GM12878 (cell line): Measurements from ENCODE around the gene SLC25A13. TPM values are rescaled to one million over a fixed set of nuclear protein-coding genes. Genes with fewer than 3 reads are reported as not detected.

ENCODE experiments used
- ATAC-seq: fragments of 200-7000 bp; cut with Tn5 transposase; 3 replicates; pipeline ENCODE4 v1.9.1; 2020; ENCODE audit warnings: mild to moderate bottlenecking, moderate library complexity
- BruUV-seq: library from RNA; stranded (reverse); fragments of 400-500 nt; replicated peaks from 2 replicates; lab custom pipeline; 2021; lab: Mats Ljungman, UMichigan
- CTCF ChIA-PET: fragments of 300-600 bp; sonication (Branson Sonifier 250); formaldehyde crosslinking; extraction: SDS; loops from one replicate; lab custom pipeline; 2021; ENCODE audit warnings: inconsistent platforms; lab: Yijun Ruan, JAX
- POLR2A ChIA-PET: fragments of 350-600 bp; formaldehyde crosslinking; extraction: SDS; loops from one replicate; lab custom pipeline; 2021; ENCODE audit warnings: inconsistent platforms; lab: Charles Lee
- RAD21 ChIA-PET: fragments of 300-600 bp; sonication (Branson Sonifier 250); formaldehyde crosslinking; loops from one replicate; lab custom pipeline; 2023; ENCODE audit warnings: antibody characterized with exemption; ENCODE audit not compliant: unreplicated experiment; lab: Charles Lee
- SMC1A ChIA-PET: fragments of 300-600 bp; sonication (Branson Sonifier 250); formaldehyde crosslinking; loops from one replicate; lab custom pipeline; 2023; ENCODE audit not compliant: unreplicated experiment, uncharacterized antibody; lab: Charles Lee
- DNase-seq: peaks from one replicate; pipeline ENCODE4 v3.0.0-alpha.2; 2011; ENCODE audit warnings: low read depth, low spot score
- FAIRE-seq: peaks from 3 replicates; lab custom pipeline; 2011; peaks lifted over from hg19 to GRCh38; lab: Jason Lieb, UNC
- H2AFZ ChIP-seq: 2 replicates; pipeline ENCODE4 v1.6.0; 2011; ENCODE audit warnings: low read depth, low read length, control low read depth; ENCODE audit not compliant: control insufficient read depth
- H3K27ac ChIP-seq: 2 replicates; pipeline ENCODE4 v1.5.1; 2011; ENCODE audit warnings: control low read depth; ENCODE audit not compliant: control insufficient read depth, insufficient read depth
- H3K27me3 ChIP-seq, 2 experiments: replicated peaks in 1 of 2; 2 replicates each; pipeline versions ENCODE4 v1.6.0 to v1.6.1; 2011; ENCODE audit warnings: low read length in 1 of 2; ENCODE audit not compliant: control insufficient read depth in 2 of 2, insufficient read depth in 2 of 2
- H3K36me3 ChIP-seq, 2 experiments: 2 replicates each; pipeline ENCODE4 v1.5.1; 2011; ENCODE audit warnings: low read length in 1 of 2; ENCODE audit not compliant: control insufficient read depth in 2 of 2, insufficient read depth in 2 of 2
- H3K4me1 ChIP-seq: 2 replicates; pipeline ENCODE4 v1.6.1; 2011; ENCODE audit warnings: mild to moderate bottlenecking, low read length, moderate library complexity, mixed read lengths; ENCODE audit not compliant: control insufficient read depth, insufficient read depth
- H3K4me2 ChIP-seq: 2 replicates; pipeline ENCODE4 v1.6.0; 2011; ENCODE audit warnings: control low read depth; ENCODE audit not compliant: control insufficient read depth, insufficient read depth
- H3K4me3 ChIP-seq: fragments of 200-600 bp; sonication (generic); 2 replicates; pipeline ENCODE4 v1.5.1; 2016
- H3K79me2 ChIP-seq: 2 replicates; pipeline ENCODE4 v1.6.0; 2011; ENCODE audit warnings: low read length; ENCODE audit not compliant: control insufficient read depth, insufficient read depth
- H3K9ac ChIP-seq: 2 replicates; pipeline ENCODE4 v1.8.0; 2011; ENCODE audit warnings: low read length, control low read depth, mixed read lengths; ENCODE audit not compliant: control insufficient read depth, insufficient read depth
- H3K9me3 ChIP-seq: replicated peaks from 3 replicates; pipeline ENCODE4 v1.5.1; 2011; ENCODE audit warnings: mild to moderate bottlenecking, low read length; ENCODE audit not compliant: control insufficient read depth, insufficient read depth
- H4K20me1 ChIP-seq: 2 replicates; pipeline ENCODE4 v1.6.0; 2011; ENCODE audit not compliant: control insufficient read depth, insufficient read depth
- BRCA1 ChIP-seq: IDR thresholded peaks from 2 replicates; pipeline ENCODE4 v1.6.1; 2011; ENCODE audit warnings: low read depth, low read length, improper control_type of control experiment
- CBFB ChIP-seq: IDR thresholded peaks from 2 replicates; pipeline ENCODE4 v1.6.1; 2016; ENCODE audit warnings: antibody characterized with exemption, low read depth
- IKZF2 ChIP-seq, 2 experiments: fragments of 450-650 bp; IDR thresholded peaks; 2 replicates each; pipeline ENCODE4 v1.6.1; 2017; ENCODE audit warnings: mild to moderate bottlenecking in 2 of 2, moderate library complexity in 2 of 2
- RB1 ChIP-seq: fragments of 450-650 bp; formaldehyde crosslinking; IDR thresholded peaks from 2 replicates; pipeline ENCODE4 v1.6.1; 2017; ENCODE audit warnings: mild to moderate bottlenecking, borderline replicate concordance
- SMC3 ChIP-seq: IDR thresholded peaks from 2 replicates; pipeline ENCODE4 v1.6.1; 2011; ENCODE audit warnings: low read length, improper control_type of control experiment, borderline replicate concordance
- STAT3 ChIP-seq: IDR thresholded peaks from 2 replicates; pipeline ENCODE4 v1.6.1; 2011; ENCODE audit warnings: low read depth, low read length, improper control_type of control experiment
- WRNIP1 ChIP-seq: IDR thresholded peaks from 2 replicates; pipeline ENCODE4 v1.6.1; 2011; ENCODE audit warnings: low read depth, low read length, improper control_type of control experiment, borderline replicate concordance
- YBX1 ChIP-seq: fragments of 450-650 bp; IDR thresholded peaks from 2 replicates; pipeline ENCODE4 v1.6.1; 2016; ENCODE audit warnings: antibody characterized with exemption
- ZNF274 ChIP-seq: IDR thresholded peaks from one replicate; pipeline ENCODE4 v1.8.0; 2011; ENCODE audit not compliant: insufficient read length, insufficient read depth
- WGBS: methylation state at CpG from one replicate; pipeline ENCODE4 v1.1.6; 2016; ENCODE audit warnings: low lambda C conversion rate; ENCODE audit not compliant: insufficient replicate concordance, insufficient coverage; ENCODE audit errors: missing lambda C conversion rate; 5-methylcytosine and 5-hydroxymethylcytosine counted together
- in situ Hi-C: fragments of 300-500 bp; cut with MboI; formaldehyde crosslinking; loops from 9 replicates; pipeline ENCODE4 v1.14.3; 2018; ENCODE audit warnings: mixed read lengths
- intact Hi-C: fragments of 100-400 bp; cut with micrococcal nuclease; formaldehyde crosslinking; loops from one replicate; pipeline ENCODE4 v1.14.2; 2022; ENCODE audit not compliant: unreplicated experiment
- polyA plus RNA-seq, 11 experiments: library from polyadenylated mRNA; depleted of rRNA in 4 of 11; unstranded in 6 of 11; stranded (reverse) in 5 of 11; fragments of >200 nt; fragmentation: Nextera tagmentation in 4 of 11; fragmentation: Illumina TruSeq in 1 of 11; extraction: Ambion mirVana in 4 of 11; extraction: Trizol in 1 of 11; gene quantifications; 1 replicate in 1 of 11; 2 replicates in 10 of 11; pipeline versions ENCODE4 v1.2.1 to v1.2.3, GENCODE V29; 2011 to 2016; ENCODE audit warnings: inconsistent platforms in 2 of 11, missing spikeins in 2 of 11, low read depth in 1 of 11
- total RNA-seq, 4 experiments: library from RNA; depleted of rRNA in 3 of 4; stranded (reverse); fragments of >200 nt in 3 of 4; fragmentation: Illumina TruSeq in 1 of 4; extraction: Trizol in 1 of 4; gene quantifications; 2 replicates each; pipeline versions ENCODE4 v1.2.1 to v1.2.3, GENCODE V29; 2013 to 2021
- TF ChIP-seq, protein P1 (sequence below): IDR thresholded peaks from 2 replicates; pipeline ENCODE4 v1.6.1; 2012; ENCODE audit warnings: low read depth, low read length, improper control_type of control experiment
- TF ChIP-seq, protein P2 (sequence below): fragments of 450-650 bp; IDR thresholded peaks from 2 replicates; pipeline ENCODE4 v1.6.1; 2017; ENCODE audit warnings: borderline replicate concordance

Gene SLC25A13
- total and polyA plus RNA-seq, 10 of the 15 experiments (the other 5 are each of a cell fraction or from before 2014, with no cell fraction given), result 7.0 to 24.7 (median 18.6) TPM

DNA sequence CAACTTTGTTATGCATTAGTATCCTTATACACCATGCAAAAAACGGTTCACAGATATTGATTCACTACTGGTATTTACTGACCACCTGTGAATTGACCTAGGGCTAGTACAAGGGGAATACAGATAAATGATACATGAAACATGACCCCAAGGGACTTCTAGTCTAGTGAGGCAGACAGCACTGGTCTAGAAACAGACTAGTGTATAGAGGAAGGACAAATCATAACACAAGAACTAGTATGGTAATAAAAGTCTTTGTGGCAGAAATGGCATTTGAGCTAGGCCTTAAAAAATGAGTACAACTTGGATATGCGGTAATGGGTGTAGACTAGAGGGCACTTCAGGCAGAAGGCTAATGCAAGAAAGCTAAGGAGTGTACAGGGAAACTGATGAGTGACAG is 86.6 kb downstream of the SLC25A13 start (continued):
- TF ChIP-seq, protein P1, sequence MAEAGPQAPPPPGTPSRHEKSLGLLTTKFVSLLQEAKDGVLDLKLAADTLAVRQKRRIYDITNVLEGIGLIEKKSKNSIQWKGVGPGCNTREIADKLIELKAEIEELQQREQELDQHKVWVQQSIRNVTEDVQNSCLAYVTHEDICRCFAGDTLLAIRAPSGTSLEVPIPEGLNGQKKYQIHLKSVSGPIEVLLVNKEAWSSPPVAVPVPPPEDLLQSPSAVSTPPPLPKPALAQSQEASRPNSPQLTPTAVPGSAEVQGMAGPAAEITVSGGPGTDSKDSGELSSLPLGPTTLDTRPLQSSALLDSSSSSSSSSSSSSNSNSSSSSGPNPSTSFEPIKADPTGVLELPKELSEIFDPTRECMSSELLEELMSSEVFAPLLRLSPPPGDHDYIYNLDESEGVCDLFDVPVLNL, result no peak
- TF ChIP-seq ZNF274 (no peak), CBFB (no peak), RB1 (no peak), BRCA1 (no peak)

DNA sequence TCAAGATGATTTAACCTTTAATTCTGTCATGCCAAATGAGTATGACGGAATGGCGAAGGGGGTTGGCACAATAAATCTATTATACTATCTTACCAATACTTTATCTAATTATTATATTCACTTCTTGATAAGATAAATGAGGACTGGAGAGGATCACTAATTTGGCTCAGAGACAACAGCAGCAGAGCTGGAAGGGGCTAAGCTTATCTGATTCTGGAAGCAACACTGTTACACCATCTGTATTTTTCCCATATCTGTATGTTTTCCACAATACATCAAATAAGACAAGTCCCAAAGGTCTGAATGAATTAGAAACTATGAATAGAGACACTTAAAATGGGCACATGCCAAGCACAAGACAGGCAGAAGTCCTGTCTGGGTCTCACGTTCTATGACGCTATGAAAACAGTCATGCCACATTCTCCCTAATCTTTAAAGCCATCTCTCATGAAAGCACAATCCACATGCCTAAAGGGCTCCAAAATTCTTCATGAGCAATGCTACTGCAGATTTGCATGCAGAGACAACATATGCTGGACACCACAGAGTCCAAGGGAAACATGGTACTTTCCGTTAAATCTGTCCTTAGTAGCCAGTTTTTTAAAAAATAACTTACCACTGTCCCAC is 88.3 kb downstream of the SLC25A13 start:
- CTCF ChIA-PET, result no interaction called here
- intact Hi-C loops, result no loop called here
- ATAC-seq (no peak), FAIRE-seq (no peak), DNase-seq (no peak)
- H3K4me3 ChIP-seq, result no peak overlapping the region
- POLR2A ChIA-PET, result interaction anchor here (0.5 kb wide), 1 partner anchor 1639 kb away, joined by 3 read pairs; the partner anchor contains the start of gene ASNS
- WGBS, result 99% methylated on average over 5 of the region's 5 CpGs
- peaks cover 0 to 4% of the 10 kb centered on the region in 2 experiments; a peak in 3 of 4 replicates for H3K36me3 ChIP-seq
- TF ChIP-seq, protein P2, sequence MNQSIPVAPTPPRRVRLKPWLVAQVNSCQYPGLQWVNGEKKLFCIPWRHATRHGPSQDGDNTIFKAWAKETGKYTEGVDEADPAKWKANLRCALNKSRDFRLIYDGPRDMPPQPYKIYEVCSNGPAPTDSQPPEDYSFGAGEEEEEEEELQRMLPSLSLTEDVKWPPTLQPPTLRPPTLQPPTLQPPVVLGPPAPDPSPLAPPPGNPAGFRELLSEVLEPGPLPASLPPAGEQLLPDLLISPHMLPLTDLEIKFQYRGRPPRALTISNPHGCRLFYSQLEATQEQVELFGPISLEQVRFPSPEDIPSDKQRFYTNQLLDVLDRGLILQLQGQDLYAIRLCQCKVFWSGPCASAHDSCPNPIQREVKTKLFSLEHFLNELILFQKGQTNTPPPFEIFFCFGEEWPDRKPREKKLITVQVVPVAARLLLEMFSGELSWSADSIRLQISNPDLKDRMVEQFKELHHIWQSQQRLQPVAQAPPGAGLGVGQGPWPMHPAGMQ, result no peak
- no peak for TF ChIP-seq SMC3
- TF ChIP-seq YBX1, result no peak
- no peak for TF ChIP-seq IKZF2 (IDR thresholded peaks at IDR 0.05)
- TF ChIP-seq STAT3, result no peak
- TF ChIP-seq WRNIP1, result no peak
- H3K4me2 ChIP-seq, result no peak overlapping the region
- no peaks in the 10 kb centered on the region for H3K79me2 ChIP-seq
- H3K27me3 ChIP-seq, result no peaks in the 10 kb centered on the region
- no peaks in the 10 kb centered on the region for H4K20me1 ChIP-seq
- no TSS peak for BruUV-seq
- no peaks in the 10 kb centered on the region for H3K4me1 ChIP-seq
- RAD21 ChIA-PET, result interaction anchor here (0.6 kb wide), 1 partner anchor 1107 kb away, joined by 4 read pairs; no protein-coding TSS in a partner anchor
- no peaks in the 10 kb centered on the region; the same call in 2 of the 3 replicates for H3K9me3 ChIP-seq
- H2AFZ ChIP-seq, result no peak overlapping the region
- no peak overlapping the region for H3K27ac ChIP-seq
- no peak overlapping the region for H3K9ac ChIP-seq
- in situ Hi-C loops, result no loop called here
- SMC1A ChIA-PET, result interaction anchor here (1.1 to 1.5 kb wide), 2 partner anchors 13 to 118 kb away, joined by 3 to 4 read pairs; no protein-coding TSS in a partner anchor
